Progenitor cell of endocrine pancreas (in vitro differentiated cells): ENCODE measurements around the gene LUC7L. TPM values are rescaled to one million over a fixed set of nuclear protein-coding genes. Genes with fewer than 3 reads are reported as not detected.
A peak's percentile ranks its signal among the peaks of the same experiment; 100 is the strongest.

Experiments
- DNase-seq: peaks from one replicate; pipeline ENCODE4 v3.0.0; 2021; ENCODE audit warnings: low spot score; ENCODE audit not compliant: unreplicated experiment
- H3K27ac Mint-ChIP-seq: 2 replicates; pipeline ENCODE4 v1.8.0; 2021; ENCODE audit warnings: mild to moderate bottlenecking, moderate library complexity, mixed read lengths
- H3K27me3 Mint-ChIP-seq: 2 replicates; pipeline ENCODE4 v1.8.0; 2021; ENCODE audit warnings: mixed read lengths
- H3K36me3 Mint-ChIP-seq: 2 replicates; pipeline ENCODE4 v1.8.0; 2022; ENCODE audit warnings: mixed read lengths; ENCODE audit not compliant: insufficient read depth
- H3K4me1 Mint-ChIP-seq: 2 replicates; pipeline ENCODE4 v1.8.0; 2021; ENCODE audit warnings: low read depth, mixed read lengths
- H3K4me3 Mint-ChIP-seq: 2 replicates; pipeline ENCODE4 v1.8.0; 2021; ENCODE audit warnings: low read depth, mild to moderate bottlenecking, moderate library complexity, mixed read lengths
- H3K9me3 Mint-ChIP-seq: 2 replicates; pipeline ENCODE4 v1.8.0; 2021; ENCODE audit warnings: low read depth, mixed read lengths
- total RNA-seq: library from RNA; stranded (reverse); gene quantifications from 2 replicates; pipeline ENCODE4 v1.2.1, GENCODE V29; 2021
- TF ChIP-seq, protein P1 (sequence below): fragments of 200-600 bp; sonication (generic); IDR thresholded peaks from one replicate; pipeline ENCODE4 v1.5.0; 2021; ENCODE audit warnings: antibody characterized with exemption, mild to moderate bottlenecking; ENCODE audit not compliant: unreplicated experiment

The LUC7L gene
- total RNA-seq, 1 donor from 2014 or later = 229 TPM

DNA sequence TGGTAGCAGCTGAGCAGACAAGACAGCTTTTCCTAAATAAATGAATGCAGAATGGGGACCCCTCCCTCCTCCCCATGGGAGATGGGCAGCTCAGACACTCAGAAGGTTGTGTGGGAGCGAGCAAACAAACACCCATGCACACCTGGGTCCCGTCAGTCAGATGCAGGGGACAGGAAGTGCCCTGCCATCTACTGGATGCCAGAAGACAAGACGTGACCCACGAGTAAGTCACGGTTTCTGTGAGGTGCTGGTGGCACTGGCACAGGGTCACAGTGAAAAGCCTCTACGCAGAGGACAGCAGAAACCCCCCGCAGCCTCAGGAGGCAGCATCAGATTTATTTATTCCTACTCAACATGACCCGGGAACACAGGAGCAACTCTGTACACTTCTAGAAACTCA lies 40.6 kb downstream of the LUC7L start:
- H3K4me3 Mint-ChIP-seq = no peak overlapping the region
- H3K4me1 Mint-ChIP-seq = no peaks in the 10 kb centered on the region
- H3K27ac Mint-ChIP-seq = no peak overlapping the region
- peaks cover 34% of the 10 kb centered on the region for H3K36me3 Mint-ChIP-seq
- TF ChIP-seq, protein P1, sequence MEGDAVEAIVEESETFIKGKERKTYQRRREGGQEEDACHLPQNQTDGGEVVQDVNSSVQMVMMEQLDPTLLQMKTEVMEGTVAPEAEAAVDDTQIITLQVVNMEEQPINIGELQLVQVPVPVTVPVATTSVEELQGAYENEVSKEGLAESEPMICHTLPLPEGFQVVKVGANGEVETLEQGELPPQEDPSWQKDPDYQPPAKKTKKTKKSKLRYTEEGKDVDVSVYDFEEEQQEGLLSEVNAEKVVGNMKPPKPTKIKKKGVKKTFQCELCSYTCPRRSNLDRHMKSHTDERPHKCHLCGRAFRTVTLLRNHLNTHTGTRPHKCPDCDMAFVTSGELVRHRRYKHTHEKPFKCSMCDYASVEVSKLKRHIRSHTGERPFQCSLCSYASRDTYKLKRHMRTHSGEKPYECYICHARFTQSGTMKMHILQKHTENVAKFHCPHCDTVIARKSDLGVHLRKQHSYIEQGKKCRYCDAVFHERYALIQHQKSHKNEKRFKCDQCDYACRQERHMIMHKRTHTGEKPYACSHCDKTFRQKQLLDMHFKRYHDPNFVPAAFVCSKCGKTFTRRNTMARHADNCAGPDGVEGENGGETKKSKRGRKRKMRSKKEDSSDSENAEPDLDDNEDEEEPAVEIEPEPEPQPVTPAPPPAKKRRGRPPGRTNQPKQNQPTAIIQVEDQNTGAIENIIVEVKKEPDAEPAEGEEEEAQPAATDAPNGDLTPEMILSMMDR = peak; percentile 23
- no peaks in the 10 kb centered on the region for H3K9me3 Mint-ChIP-seq
- H3K27me3 Mint-ChIP-seq = no peaks in the 10 kb centered on the region
- no peak for DNase-seq

DNA sequence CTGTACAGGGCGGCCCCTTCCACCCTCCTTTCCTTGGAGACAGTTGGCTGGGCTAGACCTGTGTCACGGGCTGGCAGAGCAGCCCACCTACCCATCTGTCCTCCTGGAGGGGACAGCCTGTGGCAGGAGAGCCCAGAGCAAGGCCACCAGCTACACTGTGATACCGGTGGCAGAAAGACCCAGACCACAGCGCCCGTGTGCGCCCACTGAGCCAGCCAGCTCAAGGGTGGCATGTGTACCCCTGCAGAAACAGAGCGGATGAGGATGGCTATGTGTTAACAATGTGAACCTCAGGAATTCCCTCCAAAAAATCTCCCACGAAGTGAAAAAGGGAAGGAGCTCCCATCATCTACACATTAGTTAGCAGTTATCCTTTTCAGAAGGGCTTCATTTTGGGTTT lies 41.9 kb downstream of the LUC7L start:
- Mint-ChIP-seq H3K4me1 (no peaks in the 10 kb centered on the region), H3K9me3 (no peaks in the 10 kb centered on the region), H3K36me3 (peaks cover 32% of the 10 kb centered on the region), H3K4me3 (no peak overlapping the region), H3K27ac (no peak overlapping the region), H3K27me3 (no peaks in the 10 kb centered on the region)
- DNase-seq = no peak
- TF ChIP-seq, protein P1 = no peak

DNA sequence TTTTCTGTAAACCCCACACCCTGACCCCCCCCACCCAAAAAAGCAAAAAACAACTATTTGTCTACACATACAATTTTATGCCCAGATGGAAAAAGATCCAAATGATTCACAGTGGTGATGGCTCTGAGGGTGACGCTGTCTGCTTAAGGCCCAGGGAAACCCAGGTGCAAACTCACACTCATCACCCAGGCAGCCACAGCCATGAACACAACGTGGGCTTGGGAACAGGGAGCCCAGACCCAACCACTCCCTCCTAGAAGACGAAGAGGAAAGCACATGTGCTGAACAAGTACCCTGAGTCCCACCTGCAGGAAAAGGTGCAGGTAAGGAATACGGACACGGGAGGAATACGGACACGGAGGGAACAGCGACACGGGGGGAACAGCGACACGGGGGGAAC lies 43.6 kb downstream of the LUC7L start:
- Mint-ChIP-seq H3K27me3 (no peaks in the 10 kb centered on the region), H3K36me3 (peaks cover 20% of the 10 kb centered on the region), H3K27ac (no peak overlapping the region), H3K4me3 (no peak overlapping the region), H3K9me3 (no peaks in the 10 kb centered on the region), H3K4me1 (no peaks in the 10 kb centered on the region)
- TF ChIP-seq, protein P1 = no peak
- no peak for DNase-seq

DNA sequence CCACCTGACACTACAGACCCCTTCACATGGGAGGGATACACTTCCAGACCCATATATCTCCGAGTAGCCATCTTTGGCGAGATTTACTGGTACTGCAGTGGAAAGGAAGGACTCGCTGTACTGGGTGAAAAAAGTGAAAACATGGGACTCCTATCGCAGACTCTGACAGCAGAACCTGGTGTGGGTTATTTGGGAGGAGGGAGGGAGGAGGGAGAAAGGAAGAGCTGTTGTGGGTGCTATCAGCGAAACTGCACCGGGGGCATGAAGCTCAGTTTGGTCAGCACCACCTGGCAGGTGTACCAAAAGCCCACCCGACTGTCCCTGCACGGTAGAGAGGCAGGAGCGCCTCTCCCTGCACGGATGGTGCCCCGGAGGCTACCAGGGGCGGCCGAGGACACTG lies 44.0 kb downstream of the LUC7L start:
- DNase-seq = no peak
- Mint-ChIP-seq H3K27ac (no peak overlapping the region), H3K4me1 (no peaks in the 10 kb centered on the region), H3K36me3 (peaks cover 19% of the 10 kb centered on the region), H3K27me3 (no peaks in the 10 kb centered on the region), H3K9me3 (no peaks in the 10 kb centered on the region), H3K4me3 (no peak overlapping the region)
- TF ChIP-seq, protein P1 = no peak

DNA sequence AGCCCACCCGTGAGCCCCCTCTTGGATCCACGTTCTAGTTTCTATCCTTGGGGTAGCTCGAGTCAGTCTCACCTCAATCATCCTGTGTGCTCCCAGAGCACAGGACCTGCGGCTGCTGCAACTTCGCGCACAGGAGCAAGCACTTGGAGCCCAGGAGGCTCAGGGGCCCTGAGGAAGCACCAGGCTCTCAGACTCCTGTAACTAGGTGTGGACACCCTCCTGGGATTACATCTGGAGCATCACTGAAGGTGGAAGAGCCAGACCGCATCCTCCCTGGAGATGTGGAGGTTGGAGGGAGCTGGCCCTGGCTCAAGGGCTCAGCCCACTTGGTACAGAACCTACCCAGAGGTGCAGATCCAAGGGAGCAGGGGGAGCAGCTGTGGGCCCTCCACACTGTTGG lies 46.2 kb downstream of the LUC7L start:
- DNase-seq = no peak
- H3K4me3 Mint-ChIP-seq = no peak overlapping the region
- peaks cover 3% of the 10 kb centered on the region for H3K4me1 Mint-ChIP-seq
- TF ChIP-seq, protein P1 = no peak
- peaks cover 10% of the 10 kb centered on the region for H3K27me3 Mint-ChIP-seq
- no peak overlapping the region for H3K27ac Mint-ChIP-seq
- peaks cover 10% of the 10 kb centered on the region for H3K36me3 Mint-ChIP-seq
- no peaks in the 10 kb centered on the region for H3K9me3 Mint-ChIP-seq
